Dendritic cell treated with granulocyte-macrophage colony-stimulating factor and Interleukin-4, amounts not matched to agents 40 ng/mL and 50 ng/mL, for 4 days (primary cell): ENCODE results near the gene NDUFS8.
"Not testable (repeated sequence)": the region's sequence is repeated elsewhere in the genome, so short reads cannot be mapped to it uniquely, and the experiment has no call there.

ENCODE experiments used
- H3K27ac Mint-ChIP-seq: one replicate; pipeline ENCODE4 v1.8.0; 2022; ENCODE audit warnings: mild to moderate bottlenecking, mixed read lengths
- H3K27me3 Mint-ChIP-seq: one replicate; pipeline ENCODE4 v1.8.0; 2022; ENCODE audit warnings: mild to moderate bottlenecking, mixed read lengths
- H3K36me3 Mint-ChIP-seq: one replicate; pipeline ENCODE4 v1.8.0; 2022; ENCODE audit warnings: low read depth, mixed read lengths
- H3K4me1 Mint-ChIP-seq: one replicate; pipeline ENCODE4 v1.8.0; 2022; ENCODE audit warnings: low read depth, mixed read lengths
- H3K4me3 Mint-ChIP-seq: one replicate; pipeline ENCODE4 v1.8.0; 2022; ENCODE audit warnings: mild to moderate bottlenecking, moderate library complexity, mixed read lengths
- H3K9me3 Mint-ChIP-seq: one replicate; pipeline ENCODE4 v1.8.0; 2022; ENCODE audit warnings: mixed read lengths
- intact Hi-C: fragments of 100-400 bp; cut with micrococcal nuclease; formaldehyde crosslinking; loops from one replicate; pipeline ENCODE4 v1.15.0; 2022

Gene NDUFS8

GRCh38 chr11:68030318-68031143 is at the start of gene NDUFS8:
TSS of gene NDUFS8 (plus strand) at chr11:68030681. CDS start at chr11:68032152, 1,471 bp downstream.
- H3K36me3 Mint-ChIP-seq: peaks cover 85% of the 10 kb centered on the region
- intact Hi-C loops: loop anchor here (10.0 kb wide), 1 partner anchor 84 kb away; no protein-coding TSS in a partner anchor
- H3K9me3 Mint-ChIP-seq: no peaks in the 10 kb centered on the region
- H3K4me3 Mint-ChIP-seq: peak within 1 kb of the TSS; percentile 77
- H3K27ac Mint-ChIP-seq: peak within 1 kb of the TSS; percentile 93
- peaks cover 55% of the 10 kb centered on the region for H3K4me1 Mint-ChIP-seq
- no peaks in the 10 kb centered on the region for H3K27me3 Mint-ChIP-seq

GRCh38 chr11:67981226-67981625 is 49.3 kb upstream of the NDUFS8 start:
- H3K9me3 Mint-ChIP-seq, intact Hi-C loops, H3K4me1 Mint-ChIP-seq, H3K4me3 Mint-ChIP-seq, H3K27ac Mint-ChIP-seq, H3K36me3 Mint-ChIP-seq: not testable (repeated sequence)
- H3K27me3 Mint-ChIP-seq: peaks cover 19% of the 10 kb centered on the region

GRCh38 chr11:67982255-67982857 is 48.1 kb upstream of the NDUFS8 start:
- H3K4me1 Mint-ChIP-seq, H3K4me3 Mint-ChIP-seq, H3K9me3 Mint-ChIP-seq, intact Hi-C loops, H3K27ac Mint-ChIP-seq, H3K36me3 Mint-ChIP-seq: not testable (repeated sequence)
- H3K27me3 Mint-ChIP-seq: peaks cover 19% of the 10 kb centered on the region

- intact Hi-C loops: no loop called here
- H3K4me1 Mint-ChIP-seq: peaks cover 6% of the 10 kb centered on the region
Observed at GRCh38 chr11:67983951-67984350, 46.5 kb upstream of the NDUFS8 start.

GRCh38 chr11:67985302-67985701 is 45.2 kb upstream of the NDUFS8 start:
- H3K9me3 Mint-ChIP-seq, H3K4me1 Mint-ChIP-seq, H3K36me3 Mint-ChIP-seq, intact Hi-C loops, H3K27ac Mint-ChIP-seq, H3K4me3 Mint-ChIP-seq: not testable (repeated sequence)
- H3K27me3 Mint-ChIP-seq: peaks cover 10% of the 10 kb centered on the region

More at GRCh38 chr11:67983951-67984350, 46.5 kb upstream of the NDUFS8 start:
- Mint-ChIP-seq H3K36me3 (no peaks in the 10 kb centered on the region), H3K4me3 (no peak overlapping the region), H3K9me3 (no peaks in the 10 kb centered on the region), H3K27me3 (peaks cover 10% of the 10 kb centered on the region), H3K27ac (no peak overlapping the region)

- H3K27ac Mint-ChIP-seq, H3K27me3 Mint-ChIP-seq, H3K4me3 Mint-ChIP-seq, H3K9me3 Mint-ChIP-seq, intact Hi-C loops: not testable (repeated sequence)
- Mint-ChIP-seq H3K36me3 (peaks cover 52% of the 10 kb centered on the region), H3K4me1 (peaks cover 27% of the 10 kb centered on the region)
Observed at GRCh38 chr11:67990546-67991346, 39.7 kb upstream of the NDUFS8 start.

- H3K27me3 Mint-ChIP-seq, H3K9me3 Mint-ChIP-seq, H3K27ac Mint-ChIP-seq, intact Hi-C loops, H3K4me3 Mint-ChIP-seq: not testable (repeated sequence)
- Mint-ChIP-seq H3K4me1 (peaks cover 33% of the 10 kb centered on the region), H3K36me3 (peaks cover 60% of the 10 kb centered on the region)
Observed at GRCh38 chr11:67991347-67992121, 38.9 kb upstream of the NDUFS8 start.

GRCh38 chr11:67993821-67994220 is 36.7 kb upstream of the NDUFS8 start:
- intact Hi-C loops, H3K4me3 Mint-ChIP-seq, H3K27me3 Mint-ChIP-seq, H3K27ac Mint-ChIP-seq, H3K9me3 Mint-ChIP-seq: not testable (repeated sequence)
- H3K4me1 Mint-ChIP-seq: peaks cover 55% of the 10 kb centered on the region
- peaks cover 83% of the 10 kb centered on the region for H3K36me3 Mint-ChIP-seq

- intact Hi-C loops, H3K27ac Mint-ChIP-seq, H3K4me3 Mint-ChIP-seq, H3K27me3 Mint-ChIP-seq, H3K9me3 Mint-ChIP-seq: not testable (repeated sequence)
- Mint-ChIP-seq H3K4me1 (peaks cover 61% of the 10 kb centered on the region), H3K36me3 (peaks cover 88% of the 10 kb centered on the region)
Observed at GRCh38 chr11:67994387-67994786, 36.1 kb upstream of the NDUFS8 start.

- not testable (repeated sequence) for H3K4me3 Mint-ChIP-seq, H3K27ac Mint-ChIP-seq, H3K27me3 Mint-ChIP-seq, H3K9me3 Mint-ChIP-seq
- intact Hi-C loops: loop anchor here (5.0 kb wide), 1 partner anchor 42 kb away; the partner anchor contains the start of gene TCIRG1
- H3K4me1 Mint-ChIP-seq: peaks cover 68% of the 10 kb centered on the region
- peaks cover 96% of the 10 kb centered on the region for H3K36me3 Mint-ChIP-seq
Observed at GRCh38 chr11:67995129-67995528, 35.4 kb upstream of the NDUFS8 start.

- not testable (repeated sequence) for H3K4me3 Mint-ChIP-seq, H3K9me3 Mint-ChIP-seq, H3K27ac Mint-ChIP-seq, H3K27me3 Mint-ChIP-seq
- Mint-ChIP-seq H3K36me3 (peaks cover 97% of the 10 kb centered on the region), H3K4me1 (peaks cover 69% of the 10 kb centered on the region)
- intact Hi-C loops: loop anchor here (5.0 kb wide), 1 partner anchor 42 kb away; the partner anchor contains the start of gene TCIRG1
Observed at GRCh38 chr11:67995579-67995978, 34.9 kb upstream of the NDUFS8 start.

- intact Hi-C loops: loop anchor here (2.0 to 5.0 kb wide), 2 partner anchors 15 to 41 kb away; partner anchors contain the start of genes ALDH3B1 and TCIRG1
- no peak overlapping the region for H3K4me3 Mint-ChIP-seq
- peaks cover 69% of the 10 kb centered on the region for H3K4me1 Mint-ChIP-seq
- peaks cover 2% of the 10 kb centered on the region for H3K27me3 Mint-ChIP-seq
- H3K9me3 Mint-ChIP-seq: no peaks in the 10 kb centered on the region
- H3K36me3 Mint-ChIP-seq: peaks cover 97% of the 10 kb centered on the region
- H3K27ac Mint-ChIP-seq: no peak overlapping the region
Observed at GRCh38 chr11:67996051-67996450, 34.4 kb upstream of the NDUFS8 start.
